GM19452 (cell line): ENCODE data around the gene OCIAD2.
"Not testable (repeated sequence)": the region's sequence is repeated elsewhere in the genome, so short reads cannot be mapped to it uniquely, and the experiment has no call there.

ENCODE experiments used
- ATAC-seq: cut with Tn5 transposase; IDR thresholded peaks from one replicate; pipeline ENCODE4 v1.9.1; 2021; ENCODE audit not compliant: unreplicated experiment

The OCIAD2 gene

DNA sequence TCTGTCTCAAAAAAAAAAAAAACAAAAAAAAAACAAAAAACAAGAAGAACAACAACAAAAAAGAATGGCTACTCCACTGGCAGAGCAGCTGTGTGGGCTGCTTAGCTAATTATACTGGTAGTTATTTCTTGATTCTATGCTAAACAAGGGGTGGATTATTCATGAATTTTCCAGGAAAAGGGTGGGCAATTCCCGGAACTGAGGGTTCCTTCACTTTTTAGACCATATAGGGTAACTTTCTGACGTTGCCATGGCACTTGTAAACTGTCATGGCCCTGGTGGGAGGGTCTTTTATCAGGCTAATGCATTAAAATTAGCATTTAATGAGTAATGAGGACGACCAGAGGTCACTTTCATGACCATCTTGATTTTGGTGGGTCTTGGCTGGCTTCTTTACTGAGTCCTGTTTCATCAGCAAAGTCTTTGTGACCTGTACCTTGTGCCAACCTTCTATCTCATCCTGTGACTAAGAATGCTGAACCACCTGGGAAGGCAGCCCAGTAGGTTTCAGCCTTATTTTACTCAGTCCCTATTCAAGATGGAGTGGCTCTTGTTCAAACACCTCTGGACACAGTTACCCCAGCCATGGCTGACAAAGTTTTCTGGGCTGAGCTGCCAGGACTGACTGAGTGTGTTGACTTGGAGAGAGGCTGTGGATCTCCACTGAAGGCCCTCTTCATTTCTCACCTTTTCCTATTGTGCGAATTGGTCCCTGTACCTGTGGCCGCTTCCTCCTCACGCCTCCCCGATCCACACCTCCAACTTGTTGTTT is 1.3 kb upstream of the OCIAD2 start:
- no peak for ATAC-seq

DNA sequence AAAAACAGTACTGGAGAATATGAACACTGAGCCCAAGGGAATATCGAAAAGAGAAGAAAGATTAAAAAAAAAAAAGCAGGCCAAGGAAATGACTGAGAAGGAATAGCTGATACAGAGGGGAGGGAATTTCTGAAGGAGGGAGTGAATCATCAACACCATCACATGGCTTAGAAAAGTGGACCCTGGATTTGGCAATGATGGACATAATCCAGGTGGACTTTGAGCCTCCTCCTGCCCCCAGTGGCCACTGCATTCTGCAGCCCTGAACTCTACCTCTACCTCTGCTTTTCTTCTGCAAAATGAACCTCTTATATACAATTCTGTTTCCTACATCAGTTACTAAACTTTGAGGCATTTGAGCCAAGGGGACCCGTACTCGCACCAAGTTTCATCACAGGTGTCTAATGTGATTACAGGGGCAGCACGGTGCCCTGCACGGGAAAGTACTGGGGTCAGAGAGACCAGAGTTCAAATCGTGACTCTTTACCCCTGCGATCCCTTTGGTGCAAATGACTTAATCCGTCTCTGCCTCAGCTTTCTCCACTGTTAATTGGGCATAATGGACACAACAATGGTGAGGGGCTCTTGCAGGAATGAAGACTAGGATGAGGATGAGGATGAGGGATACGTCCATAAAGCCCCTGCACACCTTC is 1.1 kb downstream of the OCIAD2 start:
- ATAC-seq = no peak

GRCh38 chr4:48904541-48905142 is 1.9 kb downstream of the OCIAD2 start:
- ATAC-seq = no peak

DNA sequence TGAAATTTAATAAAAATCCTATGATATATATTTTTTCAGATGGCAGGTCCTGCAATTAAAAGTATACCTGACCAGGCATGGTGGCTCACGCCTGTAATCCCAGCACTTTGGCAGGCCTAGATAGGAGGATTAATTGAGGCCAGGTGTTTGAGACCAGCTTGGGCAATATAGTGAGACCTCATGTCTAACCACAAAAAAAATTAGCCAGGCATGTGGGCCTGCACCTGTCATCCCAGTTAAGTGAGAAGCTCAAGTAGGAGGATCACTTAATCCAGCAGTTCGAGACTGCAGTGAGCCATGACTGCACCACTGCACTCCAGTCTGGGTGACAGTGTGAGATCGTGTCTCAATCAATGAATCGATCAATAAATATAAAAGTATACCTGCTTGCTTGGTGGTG is 2.5 kb downstream of the OCIAD2 start:
- ATAC-seq = no peak

DNA sequence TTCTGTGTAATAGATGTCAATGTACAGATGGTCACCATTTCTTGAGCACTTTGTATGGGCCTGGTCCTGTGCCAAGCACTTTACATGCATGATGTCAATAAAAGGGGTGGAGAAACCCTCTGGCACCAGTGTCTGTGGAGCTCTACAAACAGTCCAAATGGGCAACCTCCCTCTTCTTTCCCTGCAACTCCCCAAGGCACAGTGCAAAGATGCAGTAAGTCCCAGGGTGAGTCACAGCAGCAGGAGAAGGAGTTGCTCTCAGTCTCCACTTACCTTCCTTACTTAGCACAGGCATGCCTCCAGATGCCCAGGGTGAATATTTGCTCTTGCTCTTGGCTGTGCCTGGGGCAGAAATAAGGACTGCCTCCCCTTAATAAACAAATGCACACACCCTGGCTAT is 4.3 kb downstream of the OCIAD2 start:
- no peak for ATAC-seq

- no peak for ATAC-seq
Measured at GRCh38 chr4:48901196-48901595, 5.4 kb downstream of the OCIAD2 start.

DNA sequence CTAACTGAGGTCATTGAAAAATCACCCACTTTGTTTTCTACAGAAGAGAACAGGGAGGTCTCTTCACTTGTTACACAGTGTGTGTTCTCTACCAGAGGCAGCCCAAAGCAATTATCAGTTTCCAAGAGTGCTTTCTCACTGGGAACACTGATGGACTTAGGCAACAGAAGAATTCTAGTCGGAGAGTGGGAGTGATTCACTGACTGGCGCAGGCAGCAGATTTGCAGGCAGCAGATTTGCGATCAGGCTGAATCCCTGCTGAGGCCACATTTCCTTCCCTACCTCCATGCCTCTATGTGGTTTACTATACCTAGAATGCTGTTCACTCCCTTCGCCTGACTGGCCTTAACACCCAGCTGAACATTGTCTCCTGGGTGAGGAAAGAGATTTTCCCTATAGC is 6.6 kb downstream of the OCIAD2 start:
- ATAC-seq = no peak

GRCh38 chr4:48899432-48899749 is 7.2 kb downstream of the OCIAD2 start:
- ATAC-seq = no peak

- no peak for ATAC-seq
Measured at GRCh38 chr4:48898733-48899431, 7.7 kb downstream of the OCIAD2 start.

- no peak for ATAC-seq
Measured at GRCh38 chr4:48896845-48897244, 9.7 kb downstream of the OCIAD2 start.

DNA sequence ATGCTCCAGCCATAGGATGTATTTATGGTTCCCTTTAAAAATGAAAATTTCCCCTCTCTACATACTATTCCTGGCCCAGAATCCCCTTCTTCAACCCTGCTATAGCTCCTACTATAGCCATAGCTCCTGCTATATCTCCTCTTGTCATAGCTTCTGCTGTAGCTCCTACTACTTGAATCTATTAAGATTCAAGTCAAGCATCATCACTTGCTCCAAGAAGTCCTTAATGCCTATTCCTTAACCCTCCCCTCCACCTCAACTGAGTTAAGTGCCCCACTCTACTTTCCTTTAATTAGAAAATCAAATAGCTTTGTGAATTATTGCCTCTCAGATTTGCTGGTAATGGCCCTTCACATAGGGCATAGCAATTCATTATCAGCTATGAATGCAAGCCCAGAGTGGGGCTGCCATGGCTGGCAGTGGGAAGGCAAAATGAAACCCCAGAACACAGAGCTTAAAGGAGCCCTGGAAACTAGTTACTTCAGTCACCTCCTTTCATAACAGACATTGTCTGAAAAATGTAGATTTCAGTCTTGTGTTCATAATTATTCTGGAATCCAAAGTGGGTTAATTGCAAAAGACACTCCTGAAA is 15.4 kb downstream of the OCIAD2 start:
- ATAC-seq = no peak

- ATAC-seq = not testable (repeated sequence)
Measured at GRCh38 chr4:48889750-48890149, 16.8 kb downstream of the OCIAD2 start.

DNA sequence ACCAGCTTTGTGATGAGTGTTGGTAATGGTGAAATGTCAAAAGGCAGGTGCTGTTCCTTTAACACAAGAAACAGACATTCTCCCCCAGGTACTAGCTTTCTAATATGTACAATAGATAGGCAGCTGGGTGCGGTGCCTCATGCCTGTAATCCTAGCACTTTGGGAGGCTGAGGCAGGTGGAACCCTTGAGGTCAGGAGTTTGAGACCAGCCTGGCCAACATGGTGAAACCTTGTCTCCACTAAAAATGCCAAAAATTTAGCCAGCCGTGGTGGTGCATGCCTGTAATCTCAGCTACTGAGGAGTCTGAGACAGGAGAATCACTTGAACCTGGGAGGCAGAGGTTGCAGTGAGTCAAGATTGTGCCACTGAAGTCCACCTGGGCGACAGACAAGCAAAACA is 24.9 kb downstream of the OCIAD2 start:
- ATAC-seq = not testable (repeated sequence)

GRCh38 chr4:48879561-48880442 is 26.8 kb downstream of the OCIAD2 start:
- ATAC-seq = no peak

DNA sequence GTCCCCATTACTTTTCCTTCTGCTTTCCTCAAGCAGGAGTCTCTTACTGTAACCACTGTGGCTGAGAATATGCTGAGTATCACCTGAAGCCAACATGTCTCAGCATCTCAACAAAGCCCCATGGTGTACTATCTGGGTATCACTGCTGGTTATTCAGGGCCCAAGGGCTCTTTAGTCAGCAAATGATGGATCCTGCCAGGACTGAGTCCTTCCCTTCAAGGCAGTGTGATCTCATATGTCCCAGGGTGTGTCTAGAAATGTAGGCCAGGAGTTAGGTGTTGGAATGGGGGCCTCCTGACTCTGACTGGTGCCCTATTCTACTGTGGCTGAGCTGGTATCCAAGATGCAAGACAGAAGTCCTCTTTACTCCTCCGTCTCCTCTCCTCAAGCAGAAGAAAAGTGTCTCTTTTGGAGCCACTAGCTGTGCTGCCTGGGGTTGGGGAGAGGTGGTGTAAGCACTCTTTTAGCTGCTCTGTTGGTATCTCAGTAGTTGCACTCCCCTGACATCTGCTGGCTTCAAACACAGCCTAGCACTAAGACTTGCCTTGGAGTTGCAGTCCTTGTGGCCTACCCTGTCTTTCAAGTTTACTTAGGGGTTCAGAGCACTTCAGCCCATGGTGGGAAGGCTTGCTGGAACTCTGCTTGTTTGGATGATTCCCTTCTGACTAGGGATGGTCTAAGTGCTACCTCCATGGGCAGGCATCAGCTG is 28.6 kb downstream of the OCIAD2 start:
- ATAC-seq = no peak

- not testable (repeated sequence) for ATAC-seq
Measured at GRCh38 chr4:48864696-48865095, 41.9 kb downstream of the OCIAD2 start.

- no peak for ATAC-seq
Measured at GRCh38 chr4:48863728-48864127, 42.8 kb downstream of the OCIAD2 start.

- ATAC-seq = no peak
Measured at GRCh38 chr4:48862661-48863060, 43.9 kb downstream of the OCIAD2 start.

GRCh38 chr4:48862038-48862437 is 44.5 kb downstream of the OCIAD2 start:
- no peak for ATAC-seq

- no peak for ATAC-seq
Measured at GRCh38 chr4:48858130-48858529, 48.4 kb downstream of the OCIAD2 start.
